Fibroblast of skin of right biceps (primary cell): Measurements from ENCODE around the gene FAM210B.
"Not testable (repeated sequence)": the region's sequence is repeated elsewhere in the genome, so short reads cannot be mapped to it uniquely, and the experiment has no call there.

Experiments
- DNase-seq: peaks from one replicate; pipeline ENCODE4 v3.0.0-alpha.2; 2013

Gene FAM210B

GRCh38 chr20:56393653-56394052 is 34.9 kb downstream of the FAM210B start:
- no peak for DNase-seq

- no peak for DNase-seq
Observed at GRCh38 chr20:56395166-56395565, 36.4 kb downstream of the FAM210B start.

- peak; percentile 68 for DNase-seq
Observed at GRCh38 chr20:56400001-56400640, 41.3 kb downstream of the FAM210B start.

- no peak for DNase-seq
Observed at GRCh38 chr20:56403465-56403864, 44.7 kb downstream of the FAM210B start.

GRCh38 chr20:56405356-56405755 is 46.6 kb downstream of the FAM210B start:
- DNase-seq = not testable (repeated sequence)

- DNase-seq = no peak
Observed at GRCh38 chr20:56406910-56407309, 48.1 kb downstream of the FAM210B start.

- DNase-seq = no peak
Observed at GRCh38 chr20:56409521-56409920, 50.7 kb downstream of the FAM210B start.

GRCh38 chr20:56409956-56410355 is 51.2 kb downstream of the FAM210B start:
- no peak for DNase-seq

GRCh38 chr20:56411287-56411686 is 52.5 kb downstream of the FAM210B start:
- not testable (repeated sequence) for DNase-seq

GRCh38 chr20:56411759-56412472 is 53.1 kb downstream of the FAM210B start, which contains the start of gene CASS4:
TSS of gene CASS4 (plus strand) at chr20:56412260. CDS start at chr20:56412459, 199 bp downstream.
- peak; percentile 39 for DNase-seq

- DNase-seq = no peak
Observed at GRCh38 chr20:56412473-56412790, 53.7 kb downstream of the FAM210B start.

- DNase-seq = no peak
Observed at GRCh38 chr20:56412949-56413348, 54.2 kb downstream of the FAM210B start.

- peak; percentile 66 for DNase-seq
Observed at GRCh38 chr20:56414842-56415765, 56.3 kb downstream of the FAM210B start.

GRCh38 chr20:56417402-56417801 is 58.6 kb downstream of the FAM210B start:
- no peak for DNase-seq

GRCh38 chr20:56417911-56418310 is 59.1 kb downstream of the FAM210B start:
- peak; percentile 64 for DNase-seq
